ENCODE results near the gene TRIM66.

GRCh38 chr11:8691601-8692000 is 9.1 kb upstream of the TRIM66 start:
- TF ChIP-seq CTCF (IDR thresholded peaks at IDR 0.05; ENCODE audit: extremely low read depth in 1 of 2, insufficient read depth in 1 of 2, low read depth in 1 of 2, low read length in 2 of 2) (no peak), POLR2A (IDR thresholded peaks at IDR 0.05; ENCODE audit: low read depth, low read length) (no peak), MYC (IDR thresholded peaks at IDR 0.05; ENCODE audit: low read depth, low read length) (no peak), EZH2 (IDR thresholded peaks at IDR 0.05; ENCODE audit: borderline replicate concordance, low read depth, low read length, severe bottlenecking) (no peak)

Data from endothelial cell of umbilical vein (primary cell).